ENCODE results near the gene GPR180. TPM values are rescaled to one million over a fixed set of nuclear protein-coding genes. Genes with fewer than 3 reads are reported as not detected.
A peak's percentile ranks its signal among the peaks of the same experiment; 100 is the strongest.

GPR180 gene
- total and polyA plus RNA-seq, 5 donors from 2014 or later = 1.5 to 2.6 (median 2.0) TPM

- Histone ChIP-seq H3K4me3 (ENCODE audit: low read depth, low read length) (no peak overlapping the region), H3K27ac (ENCODE audit: insufficient read depth, low read length, poor library complexity, severe bottlenecking) (no peak overlapping the region), H3K36me3 (ENCODE audit: control insufficient read depth, insufficient read depth, low read length) (no peaks in the 10 kb centered on the region), H3K27me3 (ENCODE audit: control insufficient read depth, insufficient read depth, low read length) (peaks cover 6% of the 10 kb centered on the region), H3K4me1 (ENCODE audit: control insufficient read depth, insufficient read depth, low read length, poor library complexity, severe bottlenecking) (no peaks in the 10 kb centered on the region), H3K9me3 (ENCODE audit: control insufficient read depth in 2 of 2, low read length in 2 of 2) (no peaks in the 10 kb centered on the region)
- peaks cover 0 to 4% (median 3%) of the 10 kb centered on the region in 4 donors for H3K4me1 Mint-ChIP-seq
- no peak overlapping the region for H3K27ac Mint-ChIP-seq
- H3K27me3 Mint-ChIP-seq = peaks cover 8% of the 10 kb centered on the region
- H3K36me3 Mint-ChIP-seq = no peaks in the 10 kb centered on the region
- DNase-seq (no peak), ATAC-seq (ENCODE audit: low read depth in 2 of 2) (no peak)
- H3K4me3 Mint-ChIP-seq = no peak overlapping the region
- H3K9me3 Mint-ChIP-seq = peaks cover 0 to 1% (median 0%) of the 10 kb centered on the region in 7 donors
Observed at GRCh38 chr13:94662274-94662945, 60.8 kb downstream of the GPR180 start.

- Mint-ChIP-seq H3K9me3 (peaks cover 0 to 5% (median 0%) of the 10 kb centered on the region in 7 donors), H3K27me3 (peaks cover 5% of the 10 kb centered on the region), H3K4me1 (peaks cover 0 to 6% (median 4%) of the 10 kb centered on the region in 4 donors), H3K4me3 (no peak overlapping the region), H3K36me3 (no peaks in the 10 kb centered on the region), H3K27ac (no peak overlapping the region)
- Histone ChIP-seq H3K36me3 (ENCODE audit: control insufficient read depth, insufficient read depth, low read length) (no peaks in the 10 kb centered on the region), H3K27me3 (ENCODE audit: control insufficient read depth, insufficient read depth, low read length) (peaks cover 6% of the 10 kb centered on the region), H3K4me1 (ENCODE audit: control insufficient read depth, insufficient read depth, low read length, poor library complexity, severe bottlenecking) (no peaks in the 10 kb centered on the region), H3K9me3 (ENCODE audit: control insufficient read depth in 2 of 2, low read length in 2 of 2) (no peaks in the 10 kb centered on the region), H3K27ac (ENCODE audit: insufficient read depth, low read length, poor library complexity, severe bottlenecking) (no peak overlapping the region), H3K4me3 (ENCODE audit: low read depth, low read length) (no peak overlapping the region)
- no peak for DNase-seq
- ATAC-seq (ENCODE audit: low read depth in 2 of 2) = no peak
Observed at GRCh38 chr13:94664889-94665288, 63.2 kb downstream of the GPR180 start.

- Histone ChIP-seq H3K27ac (ENCODE audit: insufficient read depth, low read length, poor library complexity, severe bottlenecking) (no peak overlapping the region), H3K27me3 (ENCODE audit: control insufficient read depth, insufficient read depth, low read length) (peaks cover 6% of the 10 kb centered on the region), H3K36me3 (ENCODE audit: control insufficient read depth, insufficient read depth, low read length) (no peaks in the 10 kb centered on the region), H3K9me3 (ENCODE audit: control insufficient read depth in 2 of 2, low read length in 2 of 2) (no peaks in the 10 kb centered on the region), H3K4me1 (ENCODE audit: control insufficient read depth, insufficient read depth, low read length, poor library complexity, severe bottlenecking) (no peaks in the 10 kb centered on the region), H3K4me3 (ENCODE audit: low read depth, low read length) (no peak overlapping the region)
- Mint-ChIP-seq H3K4me1 (peaks cover 0 to 6% (median 4%) of the 10 kb centered on the region in 4 donors), H3K9me3 (peaks cover 0 to 5% (median 0%) of the 10 kb centered on the region in 7 donors), H3K36me3 (no peaks in the 10 kb centered on the region), H3K4me3 (no peak overlapping the region), H3K27ac (no peak overlapping the region), H3K27me3 (peaks cover 5% of the 10 kb centered on the region)
- ATAC-seq (ENCODE audit: low read depth in 2 of 2) (no peak), DNase-seq (no peak)
Observed at GRCh38 chr13:94666065-94666464, 64.4 kb downstream of the GPR180 start.

- H3K9me3 Mint-ChIP-seq = peaks cover 0 to 5% (median 0%) of the 10 kb centered on the region in 7 donors
- no peaks in the 10 kb centered on the region for H3K36me3 Mint-ChIP-seq
- H3K9me3 ChIP-seq (ENCODE audit: control insufficient read depth in 2 of 2, low read length in 2 of 2) = no peaks in the 10 kb centered on the region
- H3K27me3 Mint-ChIP-seq = peaks cover 3% of the 10 kb centered on the region
- no peak overlapping the region for H3K4me3 ChIP-seq (ENCODE audit: low read depth, low read length)
- H3K27ac ChIP-seq (ENCODE audit: insufficient read depth, low read length, poor library complexity, severe bottlenecking) = no peak overlapping the region
- peaks cover 5% of the 10 kb centered on the region for H3K27me3 ChIP-seq (ENCODE audit: control insufficient read depth, insufficient read depth, low read length)
- no peak overlapping the region for H3K4me3 Mint-ChIP-seq
- H3K4me1 Mint-ChIP-seq = peaks cover 0 to 6% (median 4%) of the 10 kb centered on the region in 4 donors
- ATAC-seq (ENCODE audit: low read depth in 2 of 2) = no peak
- no peak overlapping the region for H3K27ac Mint-ChIP-seq
- H3K4me1 ChIP-seq (ENCODE audit: control insufficient read depth, insufficient read depth, low read length, poor library complexity, severe bottlenecking) = no peaks in the 10 kb centered on the region
- H3K36me3 ChIP-seq (ENCODE audit: control insufficient read depth, insufficient read depth, low read length) = no peaks in the 10 kb centered on the region
- peak in 1 of 3 donors; percentile 3 for DNase-seq
Observed at GRCh38 chr13:94667190-94667589, 65.5 kb downstream of the GPR180 start.

GRCh38 chr13:94672400-94672799 is 70.7 kb downstream of the GPR180 start:
- Mint-ChIP-seq H3K27ac (no peak overlapping the region), H3K36me3 (no peaks in the 10 kb centered on the region), H3K4me3 (no peak overlapping the region), H3K4me1 (peaks cover 0 to 2% (median under 1%) of the 10 kb centered on the region in 4 donors), H3K9me3 (peaks cover 0 to 4% (median 0%) of the 10 kb centered on the region in 7 donors), H3K27me3 (peaks cover 13% of the 10 kb centered on the region)
- H3K4me1 ChIP-seq (ENCODE audit: control insufficient read depth, insufficient read depth, low read length, poor library complexity, severe bottlenecking) = no peaks in the 10 kb centered on the region
- H3K27me3 ChIP-seq (ENCODE audit: control insufficient read depth, insufficient read depth, low read length) = no peaks in the 10 kb centered on the region
- no peak overlapping the region for H3K27ac ChIP-seq (ENCODE audit: insufficient read depth, low read length, poor library complexity, severe bottlenecking)
- DNase-seq = no peak
- H3K9me3 ChIP-seq (ENCODE audit: control insufficient read depth in 2 of 2, low read length in 2 of 2) = no peaks in the 10 kb centered on the region
- H3K4me3 ChIP-seq (ENCODE audit: low read depth, low read length) = no peak overlapping the region
- no peaks in the 10 kb centered on the region for H3K36me3 ChIP-seq (ENCODE audit: control insufficient read depth, insufficient read depth, low read length)
- no peak for ATAC-seq (ENCODE audit: low read depth in 2 of 2)

- H3K4me1 ChIP-seq (ENCODE audit: control insufficient read depth, insufficient read depth, low read length, poor library complexity, severe bottlenecking) = no peaks in the 10 kb centered on the region
- no peak overlapping the region for H3K4me3 Mint-ChIP-seq
Observed at GRCh38 chr13:94673851-94674250, 72.2 kb downstream of the GPR180 start.

GRCh38 chr13:94674609-94675348 is 73.1 kb downstream of the GPR180 start:
- Mint-ChIP-seq H3K4me1 (no peaks in the 10 kb centered on the region), H3K36me3 (no peaks in the 10 kb centered on the region), H3K27ac (no peak overlapping the region), H3K9me3 (no peaks in the 10 kb centered on the region), H3K27me3 (peaks cover 19% of the 10 kb centered on the region), H3K4me3 (no peak overlapping the region)
- Histone ChIP-seq H3K4me1 (ENCODE audit: control insufficient read depth, insufficient read depth, low read length, poor library complexity, severe bottlenecking) (no peaks in the 10 kb centered on the region), H3K27me3 (ENCODE audit: control insufficient read depth, insufficient read depth, low read length) (no peaks in the 10 kb centered on the region), H3K9me3 (ENCODE audit: control insufficient read depth in 2 of 2, low read length in 2 of 2) (no peaks in the 10 kb centered on the region), H3K36me3 (ENCODE audit: control insufficient read depth, insufficient read depth, low read length) (no peaks in the 10 kb centered on the region), H3K27ac (ENCODE audit: insufficient read depth, low read length, poor library complexity, severe bottlenecking) (no peak overlapping the region), H3K4me3 (ENCODE audit: low read depth, low read length) (no peak overlapping the region)
- ATAC-seq (ENCODE audit: low read depth in 2 of 2) (no peak), DNase-seq (peak; percentile 6 to 59 (median 20))

More at GRCh38 chr13:94673851-94674250, 72.2 kb downstream of the GPR180 start:
- H3K27ac Mint-ChIP-seq = no peak overlapping the region
- H3K27me3 Mint-ChIP-seq = peaks cover 13% of the 10 kb centered on the region
- H3K36me3 ChIP-seq (ENCODE audit: control insufficient read depth, insufficient read depth, low read length) = no peaks in the 10 kb centered on the region
- H3K36me3 Mint-ChIP-seq = no peaks in the 10 kb centered on the region
- H3K9me3 ChIP-seq (ENCODE audit: control insufficient read depth in 2 of 2, low read length in 2 of 2) = no peaks in the 10 kb centered on the region
- no peaks in the 10 kb centered on the region for H3K9me3 Mint-ChIP-seq
- no peak overlapping the region for H3K27ac ChIP-seq (ENCODE audit: insufficient read depth, low read length, poor library complexity, severe bottlenecking)
- ATAC-seq (ENCODE audit: low read depth in 2 of 2) = no peak
- no peak for DNase-seq
- no peaks in the 10 kb centered on the region for H3K27me3 ChIP-seq (ENCODE audit: control insufficient read depth, insufficient read depth, low read length)
- no peak overlapping the region for H3K4me3 ChIP-seq (ENCODE audit: low read depth, low read length)
- no peaks in the 10 kb centered on the region for H3K4me1 Mint-ChIP-seq

Measured in CD4-positive, CD25-positive, alpha-beta regulatory T cell (primary cell).